ENCODE data around the gene LRMDA.

Gene LRMDA

GRCh38 chr10:76024460-76025123, 593.2 kb downstream of the LRMDA start:
- TF ChIP-seq CTCF (IDR thresholded peaks at IDR 0.05) = no peak

- TF ChIP-seq CTCF (IDR thresholded peaks at IDR 0.05) = no peak
Observed at GRCh38 chr10:76025124-76025477, 593.7 kb downstream of the LRMDA start.

GRCh38 chr10:76026176-76026771, 594.9 kb downstream of the LRMDA start:
- no peak for TF ChIP-seq CTCF (IDR thresholded peaks at IDR 0.05)

GRCh38 chr10:76026905-76027304, 595.5 kb downstream of the LRMDA start:
- no peak for TF ChIP-seq CTCF (IDR thresholded peaks at IDR 0.05)

GRCh38 chr10:76029782-76030181, 598.4 kb downstream of the LRMDA start:
- no peak for TF ChIP-seq CTCF (IDR thresholded peaks at IDR 0.05)

- TF ChIP-seq CTCF (IDR thresholded peaks at IDR 0.05) = no peak
Observed at GRCh38 chr10:76031099-76031498, 599.7 kb downstream of the LRMDA start.

GRCh38 chr10:76031769-76032699, 600.6 kb downstream of the LRMDA start:
- no peak for TF ChIP-seq CTCF (IDR thresholded peaks at IDR 0.05)
